H1 (cell line): ENCODE measurements around the gene BTBD9. TPM values are rescaled to one million over a fixed set of nuclear protein-coding genes. Genes with fewer than 3 reads are reported as not detected.

Source experiments
- CTCF ChIA-PET: fragments of 300-600 bp; sonication (Branson Sonifier 250); formaldehyde crosslinking; loops from one replicate; lab custom pipeline; 2021; ENCODE audit not compliant: partially characterized antibody; lab: Charles Lee
- POLR2A ChIA-PET: fragments of 300-600 bp; sonication (Branson Sonifier 250); formaldehyde crosslinking; loops from one replicate; lab custom pipeline; 2021; ENCODE audit warnings: inconsistent platforms; ENCODE audit not compliant: partially characterized antibody; lab: Charles Lee
- DNase-seq, 2 experiments: peaks; one replicate each; pipeline versions ENCODE4 v3.0.0 to v3.0.0-alpha.2; 2010 to 2022; ENCODE audit warnings: low spot score in 2 of 2, low read depth in 1 of 2, mixed read lengths in 1 of 2
- FAIRE-seq: peaks from 2 replicates; lab custom pipeline; 2011; peaks lifted over from hg19 to GRCh38; lab: Jason Lieb, UNC
- H2AFZ ChIP-seq: 2 replicates; pipeline ENCODE4 v1.8.1; 2012; ENCODE audit warnings: low read length, inconsistent platforms
- H2AK5ac ChIP-seq: 2 replicates; pipeline ENCODE4 v1.6.1; 2013; ENCODE audit warnings: low read depth, low read length
- H2BK120ac ChIP-seq: replicated peaks from 2 replicates; pipeline ENCODE3; 2013; ENCODE audit warnings: low read depth, low read length, inconsistent platforms
- H2BK12ac ChIP-seq: 2 replicates; pipeline ENCODE4 v1.6.1; 2013; ENCODE audit warnings: low read depth, low read length
- H2BK15ac ChIP-seq: 2 replicates; pipeline ENCODE4 v1.6.1; 2013; ENCODE audit warnings: low read length
- H2BK20ac ChIP-seq: 2 replicates; pipeline ENCODE4 v1.6.1; 2013; ENCODE audit warnings: low read length
- H2BK5ac ChIP-seq: 2 replicates; pipeline ENCODE4 v1.6.1; 2013; ENCODE audit warnings: low read depth, low read length
- H3K14ac ChIP-seq: 2 replicates; pipeline ENCODE4 v1.6.1; 2013; ENCODE audit warnings: inconsistent platforms; ENCODE audit not compliant: insufficient read length
- H3K18ac ChIP-seq: 2 replicates; pipeline ENCODE4 v1.6.1; 2013; ENCODE audit warnings: low read length; ENCODE audit errors: extremely low read depth
- H3K23ac ChIP-seq: 2 replicates; pipeline ENCODE4 v1.6.1; 2013; ENCODE audit warnings: inconsistent platforms; ENCODE audit not compliant: insufficient read length
- H3K23me2 ChIP-seq: 2 replicates; pipeline ENCODE4 v1.6.1; 2013; ENCODE audit warnings: low read depth, low read length
- H3K27ac ChIP-seq: 2 replicates; pipeline ENCODE4 v1.6.1; 2011; ENCODE audit warnings: low read depth, low read length, inconsistent platforms
- H3K27me3 ChIP-seq, 4 experiments: replicated peaks in 1 of 4; 1 replicate in 1 of 4; 2 replicates in 3 of 4; pipeline versions ENCODE4 v1.6.1 to v1.8.1; 2011 to 2013; ENCODE audit warnings: low read length in 3 of 4, mild to moderate bottlenecking in 3 of 4, inconsistent platforms in 2 of 4, mixed read lengths in 2 of 4, moderate library complexity in 1 of 4; ENCODE audit not compliant: control insufficient read depth in 3 of 4, insufficient read depth in 3 of 4; ENCODE audit errors: extremely low read depth in 1 of 4
- H3K36me3 ChIP-seq, 4 experiments: 2 replicates each; pipeline versions ENCODE4 v1.6.1 to v1.8.1; 2011 to 2013; ENCODE audit warnings: mild to moderate bottlenecking in 4 of 4, low read length in 3 of 4, moderate library complexity in 2 of 4, control low read depth in 1 of 4, inconsistent platforms in 1 of 4; ENCODE audit not compliant: insufficient read depth in 4 of 4, control insufficient read depth in 2 of 4
- H3K4ac ChIP-seq: replicated peaks from 2 replicates; pipeline ENCODE3; 2013; ENCODE audit warnings: low read length, low read depth, mixed read lengths, inconsistent platforms; ENCODE audit not compliant: insufficient read length
- H3K4me1 ChIP-seq, 4 experiments: replicated peaks in 1 of 4; 1 replicate in 1 of 4; 2 replicates in 3 of 4; pipeline versions ENCODE4 v1.6.1 to v1.8.1; 2011 to 2013; ENCODE audit warnings: low read length in 3 of 4, inconsistent platforms in 2 of 4, mixed read lengths in 1 of 4; ENCODE audit not compliant: insufficient read depth in 4 of 4, control insufficient read depth in 3 of 4
- H3K4me2 ChIP-seq, 2 experiments: 2 replicates each; pipeline versions ENCODE4 v1.6.1 to v1.8.1; 2011 to 2013; ENCODE audit warnings: low read depth in 2 of 2, low read length in 2 of 2, control low read depth in 1 of 2, inconsistent platforms in 1 of 2, mild to moderate bottlenecking in 1 of 2; ENCODE audit not compliant: insufficient read depth in 1 of 2
- H3K4me3 ChIP-seq, 4 experiments: fragments of 200-600, 300-600 bp in 1 of 4; sonication (generic), shearing (Covaris generic), sonication (Bioruptor Twin) in 1 of 4; 2 replicates each; pipeline versions ENCODE4 v1.5.1 to v1.8.1; 2011 to 2016; ENCODE audit warnings: low read length in 4 of 4, low read depth in 3 of 4, control low read depth in 2 of 4, inconsistent platforms in 2 of 4, mild to moderate bottlenecking in 2 of 4, mixed read lengths in 1 of 4, moderate library complexity in 1 of 4; ENCODE audit not compliant: insufficient read depth in 2 of 4; ENCODE audit errors: extremely low read depth in 1 of 4
- H3K56ac ChIP-seq: replicated peaks from 2 replicates; pipeline ENCODE3; 2013; ENCODE audit warnings: low read depth, mild to moderate bottlenecking, mixed read lengths, low read length, inconsistent platforms; ENCODE audit not compliant: insufficient read length
- H3K79me1 ChIP-seq: 2 replicates; pipeline ENCODE4 v1.6.1; 2013; ENCODE audit warnings: low read depth, low read length, control low read depth
- H3K79me2 ChIP-seq, 2 experiments: 2 replicates each; pipeline versions ENCODE4 v1.6.1 to v1.8.1; 2012 to 2013; ENCODE audit warnings: low read length in 2 of 2, mild to moderate bottlenecking in 2 of 2, inconsistent platforms in 1 of 2; ENCODE audit not compliant: insufficient read depth in 2 of 2, control insufficient read depth in 1 of 2
- H3K9ac ChIP-seq, 4 experiments: replicated peaks in 1 of 4; 1 replicate in 1 of 4; 2 replicates in 3 of 4; pipeline versions ENCODE4 v1.6.1 to v1.8.1; 2011 to 2013; ENCODE audit warnings: low read depth in 3 of 4, low read length in 3 of 4, control low read depth in 2 of 4, mild to moderate bottlenecking in 2 of 4, moderate library complexity in 2 of 4, inconsistent platforms in 1 of 4; ENCODE audit errors: extremely low read depth in 1 of 4
- H3K9me3 ChIP-seq, 2 experiments: 2 replicates each; pipeline versions ENCODE4 v1.6.1 to v1.8.1; 2012 to 2013; ENCODE audit warnings: mild to moderate bottlenecking in 2 of 2, moderate library complexity in 2 of 2, control low read depth in 1 of 2, inconsistent platforms in 1 of 2, low read depth in 1 of 2, low read length in 1 of 2, mixed read lengths in 1 of 2; ENCODE audit not compliant: insufficient read depth in 2 of 2
- H4K20me1 ChIP-seq, 2 experiments: replicated peaks in 1 of 2; 2 replicates each; pipeline versions ENCODE3 to v1.8.1; 2011 to 2013; ENCODE audit warnings: inconsistent platforms in 2 of 2, low read length in 2 of 2, mild to moderate bottlenecking in 1 of 2; ENCODE audit not compliant: insufficient read depth in 2 of 2, control insufficient read depth in 1 of 2
- H4K5ac ChIP-seq: 2 replicates; pipeline ENCODE4 v1.6.1; 2013; ENCODE audit warnings: low read length, low read depth, mixed read lengths, inconsistent platforms; ENCODE audit not compliant: insufficient read length
- H4K8ac ChIP-seq: 2 replicates; pipeline ENCODE4 v1.8.0; 2013; ENCODE audit warnings: mild to moderate bottlenecking, moderate library complexity, low read length, inconsistent platforms; ENCODE audit not compliant: insufficient read depth; ENCODE audit errors: extremely low read depth
- H4K91ac ChIP-seq: replicated peaks from 2 replicates; pipeline ENCODE3; 2013; ENCODE audit warnings: low read length, mixed read lengths, inconsistent platforms; ENCODE audit not compliant: insufficient read length
- CTBP2 ChIP-seq: IDR thresholded peaks from 2 replicates; pipeline ENCODE4 v1.7.0; 2011; ENCODE audit warnings: borderline replicate concordance, mild to moderate bottlenecking, moderate library complexity, mixed read lengths, low read length; ENCODE audit not compliant: insufficient read depth, insufficient read length
- EP300 ChIP-seq, 2 experiments: IDR thresholded peaks; 1 replicate in 1 of 2; 2 replicates in 1 of 2; pipeline ENCODE4 v1.6.1; 2011 to 2012; ENCODE audit warnings: low read depth in 2 of 2, low read length in 2 of 2, mild to moderate bottlenecking in 2 of 2, borderline replicate concordance in 1 of 2, inconsistent platforms in 1 of 2, moderate library complexity in 1 of 2
- GTF2F1 ChIP-seq: IDR thresholded peaks from 2 replicates; pipeline ENCODE4 v1.6.1; 2012; ENCODE audit warnings: low read depth, low read length, improper control_type of control experiment, borderline replicate concordance
- SAP30 ChIP-seq: fragments of 300-600 bp; sonication (generic); IDR thresholded peaks from 2 replicates; pipeline ENCODE4 v1.7.1; 2012; ENCODE audit warnings: low read length, moderate library complexity, mild to moderate bottlenecking, inconsistent platforms; ENCODE audit not compliant: insufficient read depth, insufficient replicate concordance
- WGBS, 2 experiments: shearing (Covaris generic) in 1 of 2; methylation state at CpG; one replicate each; pipeline versions ENCODE4 v1.1.6 to v1.1.7; 2013 to 2015; ENCODE audit warnings: low lambda C conversion rate in 2 of 2, mixed read lengths in 2 of 2, inconsistent platforms in 1 of 2, low coverage in 1 of 2, missing lambda C conversion rate in 1 of 2; ENCODE audit not compliant: insufficient replicate concordance in 2 of 2, insufficient coverage in 1 of 2, insufficient read length in 1 of 2; ENCODE audit errors: extremely low coverage in 1 of 2, missing lambda C conversion rate in 1 of 2; 5-methylcytosine and 5-hydroxymethylcytosine counted together
- polyA plus RNA-seq, 7 experiments: library from polyadenylated mRNA; depleted of rRNA in 3 of 7; stranded (reverse) in 5 of 7; unstranded in 2 of 7; fragments of >200 nt in 5 of 7; fragments of 200-250 nt in 2 of 7; gene quantifications; 1 replicate in 5 of 7; 2 replicates in 1 of 7; 4 replicates in 1 of 7; pipeline versions ENCODE4 v1.2.1 to v1.2.3, GENCODE V29; 2011 to 2013; ENCODE audit warnings: missing spikeins in 2 of 7, mixed read lengths in 2 of 7
- total RNA-seq: library from RNA; stranded (reverse); fragmentation: NEBNext Ultra II Directional; extraction: Animal tissue kit (Norgen Biotek cat#: 25700); gene quantifications from 2 replicates; pipeline ENCODE4 v1.2.1, GENCODE V29; 2021

BTBD9 gene
- total and polyA plus RNA-seq, 2 of the 8 experiments (the other 6 are each of a cell fraction or from before 2014, with no cell fraction given): 0.92 to 4.1 TPM

GRCh38 chr6:38375341-38375740, 264.4 kb downstream of the BTBD9 start:
- Histone ChIP-seq H3K79me1 (no peaks in the 10 kb centered on the region), H3K14ac (no peak overlapping the region), H3K4me1 (no peaks in the 10 kb centered on the region), H3K4me3 (no peak overlapping the region), H2BK20ac (no peak overlapping the region), H3K79me2 (no peaks in the 10 kb centered on the region), H2BK12ac (no peak overlapping the region), H2BK5ac (no peak overlapping the region), H4K5ac (no peak overlapping the region), H3K4me2 (no peak overlapping the region), H3K4ac (no peak overlapping the region), H4K8ac (no peak overlapping the region), H2AK5ac (no peak overlapping the region), H4K20me1 (no peaks in the 10 kb centered on the region), H3K18ac (no peak overlapping the region), H3K56ac (no peak overlapping the region), H2BK15ac (no peak overlapping the region), H3K27ac (no peak overlapping the region), H4K91ac (no peak overlapping the region), H3K36me3 (no peaks in the 10 kb centered on the region), H3K9ac (no peak overlapping the region), H2AFZ (no peak overlapping the region), H3K9me3 (no peaks in the 10 kb centered on the region), H3K23me2 (no peaks in the 10 kb centered on the region), H2BK120ac (no peak overlapping the region), H3K27me3 (no peaks in the 10 kb centered on the region; a peak in 1 of 7 replicates), H3K23ac (no peak overlapping the region)
- DNase-seq (no peak), FAIRE-seq (no peak)
- TF ChIP-seq GTF2F1: no peak
- TF ChIP-seq SAP30: no peak
- no peak for TF ChIP-seq CTBP2
- no peak for TF ChIP-seq EP300 (IDR thresholded peaks at IDR 0.05; ENCODE audit: borderline replicate concordance in 1 of 2, low read depth in 2 of 2, low read length in 2 of 2)
- 100% methylated on average over 1 of the region's 1 CpG; no CpG with 5 or more reads in 1 of the 2 experiments for WGBS, 2 experiments
- ChIA-PET CTCF (interaction anchor here (0.7 kb wide), 1 partner anchor 320 kb away, joined by 4 read pairs; no protein-coding TSS in a partner anchor), POLR2A (no interaction called here)
